Stromal cell of bone marrow (primary cell): ENCODE data around the gene WDR43.
"Not testable (repeated sequence)": the region's sequence is repeated elsewhere in the genome, so short reads cannot be mapped to it uniquely, and the experiment has no call there.

Experiments
- DNase-seq: peaks from one replicate; pipeline ENCODE4 v3.0.0-alpha.2; 2012; ENCODE audit warnings: low read depth

The WDR43 gene

DNA sequence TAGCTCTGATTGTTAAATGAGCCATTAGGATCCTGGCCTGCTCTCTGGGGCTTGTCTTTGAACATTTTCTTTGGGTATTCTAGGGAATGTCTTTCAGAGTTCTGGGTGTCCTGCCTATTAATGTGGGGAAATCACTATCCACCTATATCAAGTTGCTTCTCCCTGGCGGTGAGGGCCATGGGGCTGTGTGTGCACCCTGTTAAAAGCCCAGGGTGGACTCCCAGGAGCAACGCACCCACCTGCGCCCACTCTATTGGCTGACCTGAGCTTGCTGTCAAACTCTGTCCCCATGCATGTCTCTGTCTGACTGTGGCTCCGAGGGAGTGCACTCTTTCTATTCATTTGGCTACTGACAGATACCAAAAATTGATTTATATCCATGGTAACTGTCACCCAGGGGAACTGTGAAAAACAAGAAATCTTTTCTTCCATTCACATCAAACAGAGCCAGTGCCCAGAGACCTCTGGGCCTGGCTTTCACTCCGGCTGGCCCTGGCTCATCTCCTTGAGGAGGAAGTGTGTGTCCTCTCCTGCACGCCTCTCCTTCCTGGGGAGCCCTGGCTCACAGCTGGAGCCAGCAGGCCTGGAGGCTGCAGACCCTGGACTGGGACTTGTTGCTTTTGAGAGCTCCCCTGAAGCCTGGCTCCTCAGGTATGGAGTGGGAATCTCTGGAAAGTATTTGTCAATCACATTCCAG, 76.1 kb downstream of the WDR43 start:
- no peak for DNase-seq

DNA sequence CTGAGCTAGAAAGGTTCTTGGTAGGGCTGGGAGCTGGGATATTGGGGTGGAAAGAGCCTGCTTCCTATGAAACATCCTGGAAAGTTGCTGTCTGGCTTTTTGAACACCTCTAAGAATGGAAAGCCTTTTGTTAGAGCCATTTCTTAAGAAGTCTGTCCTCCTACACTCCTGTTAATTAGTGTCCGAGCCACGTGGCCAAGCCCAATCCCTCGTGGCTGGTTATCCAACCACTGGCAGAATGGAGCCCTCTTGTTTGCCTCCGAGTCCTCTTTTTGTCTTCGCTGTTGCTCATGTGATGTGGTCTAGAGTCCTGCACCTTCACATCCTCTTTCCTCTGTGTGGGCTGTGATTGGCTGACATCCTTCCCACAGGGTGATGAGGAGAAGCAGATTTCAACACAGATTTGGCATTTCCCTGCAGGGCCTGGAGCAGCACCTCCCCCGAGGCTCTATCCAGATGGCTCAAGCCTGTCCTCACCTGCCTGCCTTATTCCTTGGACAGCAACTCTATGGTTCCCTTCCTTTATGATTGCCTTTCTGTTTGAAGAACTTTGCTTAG, 78.4 kb downstream of the WDR43 start:
- no peak for DNase-seq

DNA sequence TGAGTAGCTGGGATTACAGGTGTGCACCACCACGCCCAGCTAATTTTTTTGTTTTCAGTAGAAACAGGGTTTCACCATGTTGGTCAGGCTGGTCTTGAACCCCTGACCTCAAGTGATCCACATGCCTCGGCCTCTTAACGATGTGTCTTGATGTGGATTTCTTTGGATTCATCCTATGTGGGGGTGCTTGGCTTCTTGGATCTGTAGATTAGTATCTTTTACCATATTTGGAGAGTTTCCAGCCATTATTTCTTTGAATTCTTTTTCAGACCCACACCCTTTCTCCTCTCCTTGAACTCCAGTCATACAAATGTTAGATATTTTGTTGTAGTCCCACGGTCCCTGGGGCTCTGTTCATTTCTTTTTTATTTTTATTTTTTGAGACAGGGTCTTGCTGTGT, 79.8 kb downstream of the WDR43 start:
- no peak for DNase-seq

DNA sequence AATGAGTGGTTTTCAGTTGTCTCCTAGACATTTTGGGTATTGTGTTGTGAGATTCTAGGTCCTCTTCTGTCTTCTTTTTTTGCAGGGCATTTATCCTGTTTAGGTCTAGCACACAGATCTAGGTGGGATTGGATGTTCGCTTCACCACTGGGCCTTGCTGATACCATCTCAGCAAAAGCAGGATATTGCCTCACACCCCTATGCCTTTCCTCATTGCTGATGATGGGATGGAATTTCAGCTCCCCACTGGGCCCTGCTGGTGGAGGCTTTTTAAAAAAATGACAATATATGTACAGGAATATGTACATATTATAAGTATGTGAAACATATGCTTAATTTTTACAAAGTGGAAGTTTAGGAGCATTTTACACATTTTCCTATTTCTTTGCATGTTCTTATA, 81.2 kb downstream of the WDR43 start:
- no peak for DNase-seq

DNA sequence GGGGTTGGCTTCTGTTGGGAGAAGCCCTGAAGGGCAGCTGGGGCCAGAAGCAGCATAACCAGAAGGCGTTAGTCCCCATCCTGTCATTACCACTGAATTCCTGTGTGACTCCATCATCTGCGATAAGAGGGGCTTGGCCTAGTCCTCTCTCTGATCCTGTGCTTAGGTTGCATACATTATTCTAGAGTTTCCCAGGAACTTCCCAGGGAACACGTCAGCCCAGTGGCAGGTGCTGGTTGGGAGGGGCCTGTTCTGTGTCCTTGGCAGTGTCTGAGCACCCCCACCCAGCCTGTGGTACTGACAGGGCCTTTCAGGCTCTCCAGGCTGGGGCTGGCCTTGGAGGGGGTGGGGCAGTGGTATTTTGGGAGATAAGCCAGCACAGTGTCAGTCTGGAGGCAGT, 82.1 kb downstream of the WDR43 start:
- DNase-seq, result no peak

DNA sequence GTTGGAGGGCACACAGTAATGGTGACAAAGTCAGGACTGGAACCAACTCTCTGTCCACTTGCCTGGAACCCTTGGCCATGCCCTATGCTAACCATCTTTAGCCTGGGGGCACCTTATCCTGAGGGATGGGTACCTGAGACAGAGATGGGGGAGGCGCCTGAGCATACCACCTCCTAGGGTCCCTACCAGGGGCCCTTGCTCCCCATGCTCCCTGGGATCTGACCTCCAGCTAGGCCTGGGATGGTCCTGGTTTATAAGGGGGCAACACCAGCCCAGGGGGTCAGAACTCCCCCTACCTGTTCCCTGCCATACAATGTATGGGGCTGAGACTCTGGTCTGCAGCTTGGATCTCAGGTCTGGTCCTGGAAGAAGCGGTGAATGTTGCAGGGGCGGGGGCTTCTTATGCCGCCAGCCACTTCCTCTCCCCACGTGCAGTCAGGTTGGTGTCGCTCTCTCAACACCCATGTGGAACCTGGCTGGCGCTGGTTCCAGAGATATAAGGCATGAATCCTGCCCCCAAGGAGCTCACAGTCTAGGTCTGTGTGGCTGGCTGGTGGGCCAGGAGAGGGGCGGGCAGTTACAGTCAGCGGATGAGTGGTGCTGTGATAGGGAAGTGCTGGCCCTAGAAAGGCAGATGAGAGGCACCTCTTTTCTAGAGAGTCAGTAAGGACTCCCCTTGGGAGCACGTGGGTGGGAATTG, 82.9 kb downstream of the WDR43 start:
- no peak for DNase-seq

DNA sequence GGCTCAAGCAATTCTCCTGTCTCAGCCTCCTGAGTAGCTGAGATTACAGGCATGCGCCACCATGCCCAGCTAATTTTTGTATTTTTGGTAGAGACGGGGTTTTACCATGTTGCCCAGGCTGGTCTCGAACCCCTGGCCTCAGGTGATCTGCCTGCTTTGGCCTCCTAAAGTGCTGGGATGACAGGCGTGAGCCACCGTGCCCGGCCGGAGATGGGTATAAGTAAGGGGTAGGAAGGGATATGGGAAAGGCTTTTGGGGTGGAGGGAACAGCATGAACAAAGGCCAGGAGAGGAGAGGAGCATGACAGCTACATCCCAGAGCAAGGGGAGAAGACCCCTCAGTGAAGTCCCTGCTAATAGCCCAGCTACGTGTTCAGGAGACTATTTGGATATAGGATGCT, 83.5 kb downstream of the WDR43 start:
- not testable (repeated sequence) for DNase-seq

DNA sequence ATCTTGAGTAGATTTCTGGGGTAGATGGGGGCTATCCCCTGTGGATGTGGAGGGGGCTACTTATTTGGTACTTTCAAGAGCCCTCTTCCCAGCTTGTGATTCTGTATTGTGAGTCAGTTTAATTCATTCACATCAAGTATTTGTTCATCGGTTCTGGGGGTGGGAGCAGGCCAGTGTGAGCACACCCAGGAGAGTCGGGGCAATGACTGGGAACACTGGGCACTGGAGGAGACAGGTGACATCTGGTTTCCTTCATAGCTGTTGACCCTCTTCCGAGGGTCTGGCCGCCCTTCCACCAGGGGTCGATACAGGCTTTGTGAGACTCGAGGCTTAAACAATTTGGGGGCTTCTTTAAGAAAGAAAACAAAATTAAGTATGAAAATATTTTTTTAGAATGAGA, 84.1 kb downstream of the WDR43 start:
- no peak for DNase-seq

DNA sequence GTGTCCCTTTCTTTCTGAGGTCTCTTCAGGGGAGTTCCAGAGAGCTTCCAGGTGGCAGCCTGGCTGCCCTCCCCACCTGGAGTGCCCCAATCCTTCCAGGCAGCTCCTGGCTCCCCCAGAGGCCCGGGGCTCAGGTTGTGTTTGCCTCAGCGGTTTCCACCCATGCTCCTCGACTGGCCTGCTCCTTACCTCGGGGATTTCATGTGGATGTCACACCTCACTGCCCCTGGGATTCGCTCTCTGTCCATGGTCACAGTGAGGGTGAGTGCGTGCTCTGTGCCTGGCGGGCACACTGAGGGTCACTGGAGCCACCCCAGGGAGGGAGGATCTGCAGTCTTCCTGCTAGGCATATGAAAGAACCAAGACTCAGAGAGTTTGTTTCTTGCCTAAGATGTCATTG, 84.6 kb downstream of the WDR43 start:
- no peak for DNase-seq

DNA sequence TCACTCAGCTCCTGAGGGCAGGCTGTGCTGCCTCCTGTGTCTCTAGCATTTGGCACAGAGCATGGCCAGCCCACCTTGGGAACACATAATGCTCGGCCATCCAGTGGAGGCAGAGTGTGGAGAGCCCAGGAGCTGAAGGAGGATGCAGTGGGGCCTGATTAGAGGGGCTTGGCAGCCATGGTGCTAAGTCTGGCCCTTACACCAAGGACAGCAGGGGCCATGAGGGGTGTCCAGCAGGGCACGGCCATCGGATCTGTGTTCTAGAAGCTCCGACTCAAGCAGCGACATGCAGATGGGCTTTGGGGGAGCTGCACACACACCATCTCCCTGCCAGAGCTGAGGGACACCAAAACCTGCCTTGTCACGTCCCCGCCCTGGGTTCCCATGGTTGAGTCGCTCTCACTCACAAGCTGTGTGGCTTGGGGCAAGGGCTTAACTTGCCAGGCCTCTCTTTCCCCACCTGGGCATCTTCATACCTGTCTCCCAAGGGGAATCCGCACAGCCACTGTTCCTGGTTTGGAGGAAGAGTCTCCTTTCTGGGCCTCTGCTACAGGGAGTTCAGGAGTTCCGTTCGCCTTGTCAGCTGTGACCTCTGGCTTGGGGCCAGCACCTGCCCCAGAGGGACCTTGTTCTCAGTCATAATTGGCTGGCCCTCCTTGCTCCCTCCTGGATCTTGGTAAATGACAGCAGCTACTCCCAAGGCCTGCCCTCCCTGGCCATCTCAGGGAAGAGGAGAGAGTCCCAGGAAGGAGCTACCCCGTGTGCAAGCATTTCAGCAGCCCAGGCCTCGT, 85.3 kb downstream of the WDR43 start:
- DNase-seq, result no peak

DNA sequence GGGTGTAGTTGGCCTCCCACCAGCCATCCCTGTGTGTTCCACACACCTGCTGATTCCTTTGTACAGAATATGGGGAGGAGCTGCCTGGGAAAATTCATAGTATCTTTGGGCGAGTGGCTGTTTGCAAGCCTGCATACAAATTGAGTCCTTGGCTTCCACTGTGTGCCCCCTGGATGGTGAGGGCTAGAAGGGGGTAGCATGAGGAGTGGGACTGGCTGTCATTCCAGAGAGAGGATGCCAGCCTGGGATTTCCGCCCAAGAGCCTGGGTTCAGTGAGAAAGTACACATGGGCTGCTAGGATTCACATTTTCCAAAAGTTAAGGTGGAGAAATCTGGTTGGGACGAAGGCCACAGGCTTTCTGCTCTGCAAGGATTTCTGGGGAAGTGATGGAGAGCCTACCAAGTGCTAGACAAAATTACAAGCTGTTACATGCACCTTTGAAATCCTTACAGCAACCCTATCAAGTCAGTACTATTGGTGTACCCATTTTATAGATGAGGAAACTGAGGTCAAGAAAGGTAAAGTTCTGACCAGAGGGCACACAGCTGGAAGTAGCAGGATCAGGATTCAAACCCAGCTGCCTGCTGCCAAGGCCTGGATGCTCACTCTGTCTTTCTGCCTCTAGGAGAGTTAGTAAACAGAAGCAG, 86.0 kb downstream of the WDR43 start:
- no peak for DNase-seq

DNA sequence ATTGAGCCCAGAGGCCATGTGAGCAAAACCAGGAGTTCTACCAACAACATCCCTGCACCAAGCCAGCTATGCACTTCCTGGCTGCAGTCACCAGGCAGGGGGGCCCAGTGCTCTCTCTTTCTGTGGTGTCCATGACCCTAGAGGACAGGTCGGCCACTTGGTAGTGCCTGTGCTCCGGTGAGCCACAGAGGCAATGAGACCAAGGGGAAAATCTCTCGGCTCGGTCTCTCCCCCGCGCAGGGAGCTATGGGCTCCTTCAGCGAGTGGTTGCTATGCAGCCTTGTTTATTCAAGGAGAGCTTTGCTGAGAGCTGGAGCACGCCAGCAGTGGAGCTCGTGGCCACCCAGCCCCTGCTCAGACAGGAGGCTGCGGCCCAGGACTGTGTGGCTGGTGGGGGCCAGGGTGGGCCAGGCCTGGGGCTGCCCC, 86.6 kb downstream of the WDR43 start, which contains the start of gene TOGARAM2:
Gene TOGARAM2, plus strand, starts transcription at position 283 of the 426 bp plus-strand sequence. CDS start 13,537 bp downstream, outside the sequence.
- DNase-seq, result no peak

DNA sequence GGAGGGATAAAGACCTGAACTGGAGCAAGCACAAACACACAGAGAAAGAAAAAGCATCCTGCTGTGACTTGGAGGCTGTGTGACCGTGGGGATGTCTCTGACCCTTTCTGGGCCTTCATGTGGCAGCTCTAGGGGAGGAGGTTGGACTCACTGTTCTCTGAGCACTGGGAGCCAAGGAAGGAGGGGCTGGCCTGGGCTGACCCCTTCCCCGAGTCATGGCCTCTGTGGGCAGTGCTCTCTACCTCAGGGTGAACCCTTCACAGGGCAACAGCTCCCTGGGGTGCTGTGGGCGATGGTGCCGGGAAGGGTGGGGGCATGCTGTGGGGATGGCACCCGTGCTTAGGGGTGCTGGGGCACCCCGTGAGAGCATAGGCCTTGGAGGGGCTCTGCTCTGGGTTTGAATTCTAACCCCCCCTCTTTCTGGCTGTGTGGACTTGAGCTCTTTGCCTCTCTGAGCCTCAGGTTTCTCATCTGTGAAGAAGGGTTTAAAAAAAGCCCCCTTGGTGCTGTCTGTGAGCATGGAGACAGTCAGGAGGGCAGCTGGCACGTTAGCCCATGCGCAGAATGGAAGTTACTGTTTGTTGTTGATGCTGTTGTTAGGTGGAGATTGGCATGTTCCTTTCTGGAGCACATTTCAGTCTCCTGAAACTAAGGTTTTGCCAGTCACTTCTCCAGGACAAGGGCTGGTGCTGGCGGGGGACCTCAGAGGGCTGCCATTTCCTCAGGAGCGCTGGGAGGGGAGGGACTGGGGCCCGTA, 87.3 kb downstream of the WDR43 start:
- DNase-seq, result no peak

DNA sequence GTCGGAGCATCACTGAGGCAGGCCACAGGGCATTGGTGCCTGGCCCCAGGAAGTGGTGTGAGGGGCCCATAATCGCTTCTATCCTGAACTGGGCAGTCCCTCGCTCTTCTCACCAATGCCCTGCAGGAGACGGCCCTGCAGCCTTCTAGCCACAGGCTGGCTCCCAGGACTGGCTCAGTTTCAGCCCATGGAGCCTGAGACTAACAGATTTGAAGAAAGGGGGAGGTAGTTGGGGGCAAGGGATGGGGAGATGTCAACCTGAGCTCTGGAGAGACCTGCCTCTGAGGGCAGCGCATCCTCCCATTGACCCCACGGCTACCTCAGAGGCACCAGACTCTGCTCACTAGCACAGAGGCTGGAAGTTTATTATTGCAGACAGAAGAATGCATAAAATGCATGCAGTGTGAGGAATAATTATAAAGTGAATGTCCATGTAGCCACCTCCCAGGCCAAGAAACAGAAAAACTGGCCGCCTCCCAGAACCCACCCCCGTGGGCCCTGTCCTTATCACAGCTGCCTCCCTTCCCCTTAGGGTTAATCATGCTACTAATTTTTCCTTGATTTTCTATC, 88.0 kb downstream of the WDR43 start:
- DNase-seq, result no peak

DNA sequence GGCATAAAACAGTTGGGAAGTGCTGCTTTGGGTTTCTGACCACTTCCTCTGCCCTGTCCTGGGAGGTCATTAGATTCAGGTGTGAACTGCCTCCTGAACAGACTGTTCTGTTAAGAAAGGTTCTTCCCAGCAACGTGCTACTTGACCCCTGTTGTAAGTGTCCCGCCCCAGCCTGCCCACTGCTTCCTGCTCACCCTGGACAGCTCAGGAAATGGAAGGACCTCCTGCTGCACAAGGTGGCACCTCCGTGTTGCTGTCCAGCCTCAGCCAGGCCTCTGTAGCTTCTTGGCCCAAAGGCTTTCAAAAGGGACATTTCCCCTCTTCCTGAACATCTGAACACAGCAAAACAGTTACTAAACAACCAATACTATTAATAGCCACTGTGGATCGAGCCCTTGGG, 92.0 kb downstream of the WDR43 start:
- DNase-seq, result no peak

DNA sequence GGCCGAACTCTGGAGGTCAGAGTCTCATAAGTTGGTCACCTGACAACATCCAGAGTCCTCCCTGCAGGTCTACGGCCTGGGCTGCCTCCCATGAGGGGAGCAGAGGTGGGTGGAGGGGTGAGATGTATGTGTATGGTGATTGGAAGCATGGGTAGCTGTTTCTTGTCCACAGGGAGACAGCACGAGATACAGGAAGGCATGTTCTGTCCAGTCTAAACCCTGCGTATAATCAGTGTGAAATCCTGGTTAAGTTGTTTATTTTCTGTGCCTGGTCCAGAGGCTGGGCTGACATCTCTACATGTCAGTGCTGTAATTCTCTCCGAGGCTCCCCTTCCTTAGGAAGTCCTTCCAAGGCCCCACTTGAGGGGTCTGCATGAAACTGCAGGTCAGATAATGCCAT, 95.5 kb downstream of the WDR43 start:
- DNase-seq, result no peak

DNA sequence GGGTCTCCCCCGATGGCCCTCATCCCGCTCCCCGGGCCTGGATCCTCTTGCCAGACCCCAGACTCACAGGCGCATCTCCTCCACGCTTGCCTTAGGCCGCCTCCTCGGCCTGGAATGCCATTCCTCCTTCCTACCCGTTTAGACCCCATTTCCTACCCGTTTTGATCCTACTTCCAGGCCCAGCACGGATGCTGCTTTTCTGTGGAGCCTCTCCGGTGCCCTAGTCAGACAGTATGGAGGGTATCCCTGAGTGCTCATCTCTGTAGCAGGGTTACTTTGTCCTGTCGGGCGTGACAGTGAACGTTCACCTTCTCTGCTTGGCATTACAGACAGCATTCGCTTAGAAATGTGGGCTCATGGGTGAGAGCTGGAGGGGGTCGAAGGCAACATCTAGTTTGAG, 96.0 kb downstream of the WDR43 start:
- no peak for DNase-seq

DNA sequence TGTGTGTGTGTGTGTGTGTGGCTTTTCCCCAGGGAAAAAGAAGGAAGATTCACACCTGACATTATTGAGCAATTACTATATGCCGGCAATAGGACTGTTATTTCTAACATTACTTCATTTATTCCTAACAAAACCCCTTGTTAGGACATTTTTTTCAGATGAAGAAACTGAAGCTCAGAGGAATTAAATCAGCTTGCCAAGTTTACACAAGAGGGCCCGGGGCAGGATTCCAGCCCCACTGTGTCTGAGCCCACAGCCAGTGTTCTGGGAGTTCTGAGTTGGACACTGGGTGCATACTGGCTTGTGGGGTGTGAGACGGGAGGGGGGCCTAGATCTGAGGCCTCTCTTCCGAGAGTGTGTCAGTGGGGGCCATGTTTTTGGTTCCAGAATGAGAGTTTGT, 96.6 kb downstream of the WDR43 start:
- no peak for DNase-seq

DNA sequence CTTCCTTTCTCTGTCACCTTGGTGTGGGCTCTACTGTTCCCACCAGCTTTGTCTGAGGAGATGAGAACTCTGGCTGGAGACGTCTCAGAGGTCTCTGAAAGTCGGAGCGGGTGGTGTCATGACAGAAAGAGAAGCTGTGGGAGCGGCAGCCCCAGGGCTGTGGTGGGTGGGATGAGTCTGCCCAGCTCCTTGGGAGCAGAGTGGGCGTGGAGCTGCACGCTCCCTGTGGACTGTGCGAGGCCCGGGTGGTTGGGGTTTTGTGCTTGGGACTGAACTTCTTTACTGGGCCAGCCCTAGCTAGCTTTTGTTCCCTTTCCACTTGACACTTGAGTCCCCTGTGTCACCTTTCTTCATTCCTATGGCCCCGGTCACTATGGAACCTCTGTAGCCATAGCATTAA, 97.0 kb downstream of the WDR43 start:
- DNase-seq, result no peak

DNA sequence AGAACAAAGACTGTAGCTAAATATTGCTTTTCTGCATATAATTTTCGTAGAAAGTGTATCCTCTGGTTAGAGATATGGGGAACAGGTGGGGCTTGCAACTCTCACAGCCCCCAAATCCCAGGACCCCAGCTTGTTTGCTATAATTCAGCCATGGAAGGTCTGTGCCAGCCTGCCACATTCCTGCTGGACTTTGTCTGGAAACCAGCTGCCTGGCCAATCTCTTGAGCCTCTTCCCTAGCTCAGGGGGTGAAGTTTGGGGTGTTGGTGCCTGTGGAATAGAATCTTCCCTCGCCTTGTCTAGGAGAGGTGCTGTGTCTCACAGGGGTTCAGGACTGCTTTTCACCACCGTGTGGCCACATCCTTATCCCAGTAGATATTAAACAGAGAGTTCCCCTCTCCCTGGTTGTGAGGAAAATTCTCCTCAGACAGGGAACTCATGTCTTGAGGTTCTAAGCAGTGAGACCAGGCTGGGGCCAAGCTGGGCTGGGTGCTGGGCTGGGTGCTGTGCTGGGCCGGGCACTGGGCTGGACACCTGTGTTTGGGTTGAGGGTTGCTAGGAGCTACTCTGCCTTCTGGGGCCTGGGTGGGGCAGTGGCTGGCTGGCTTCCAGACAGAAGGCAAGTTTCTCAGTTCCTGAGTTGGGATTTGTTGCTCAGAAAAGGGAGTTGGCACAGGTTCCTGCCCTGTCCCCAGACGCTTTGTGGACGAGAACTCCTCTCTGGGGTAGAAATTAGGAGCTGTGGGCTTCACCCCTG, 98.9 kb downstream of the WDR43 start:
- DNase-seq, result no peak
